ENCODE results near the gene CADPS2. TPM values are rescaled to one million over a fixed set of nuclear protein-coding genes. Genes with fewer than 3 reads are reported as not detected.

CADPS2 gene
- total RNA-seq, 1 donor from 2014 or later, result 6.4 TPM

DNA sequence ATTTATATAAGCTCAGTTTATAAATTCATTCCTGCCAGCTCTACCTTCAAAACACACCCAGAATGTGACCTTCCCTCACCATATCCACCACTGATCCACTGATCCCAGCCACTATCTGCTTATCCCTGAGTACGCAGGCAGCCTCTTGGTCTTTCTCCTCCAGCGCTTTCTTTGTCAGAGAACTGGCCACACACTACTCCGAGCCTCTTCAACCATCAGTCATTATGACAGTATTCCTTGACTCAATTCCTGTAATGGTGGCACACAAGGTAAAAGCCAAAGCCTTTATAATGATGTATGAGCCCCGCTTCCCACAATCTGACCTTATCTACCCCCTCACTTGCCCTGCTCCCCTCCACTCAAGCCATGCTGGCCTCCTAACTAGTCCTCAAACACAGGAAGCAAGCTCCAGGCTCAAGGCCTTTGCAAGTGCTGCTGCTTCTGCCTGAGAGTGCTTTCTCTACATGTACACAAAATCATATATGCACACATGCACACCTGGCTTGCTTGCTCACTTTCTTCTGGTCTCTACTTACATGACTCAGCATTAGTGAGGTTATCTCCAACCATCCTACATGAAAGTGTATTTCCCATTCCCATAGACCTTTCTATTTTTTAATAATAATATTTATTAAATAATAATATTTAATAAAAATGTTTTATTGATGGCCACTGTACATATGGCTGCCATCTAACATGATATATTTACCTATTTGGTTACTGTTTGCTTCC, 431.3 kb downstream of the CADPS2 start:
- Histone ChIP-seq H3K4me3 (ENCODE audit: insufficient read depth, low read depth, low read length) (no peak overlapping the region), H3K9me3 (ENCODE audit: insufficient read depth, low read depth, low read length) (no peaks in the 10 kb centered on the region), H3K4me2 (ENCODE audit: low read length) (no peak overlapping the region), H3K79me2 (ENCODE audit: insufficient read depth, low read length) (no peaks in the 10 kb centered on the region), H3K27me3 (ENCODE audit: insufficient read depth, low read length) (no peaks in the 10 kb centered on the region), H3K27ac (ENCODE audit: low read depth, low read length) (no peak overlapping the region), H3K36me3 (ENCODE audit: insufficient read depth, low read length) (no peaks in the 10 kb centered on the region), H3K4me1 (ENCODE audit: insufficient read depth, low read length) (no peaks in the 10 kb centered on the region), H2AFZ (ENCODE audit: low read depth, low read length) (no peak overlapping the region), H3K9ac (ENCODE audit: low read length) (no peak overlapping the region), H4K20me1 (ENCODE audit: insufficient read depth, low read length) (no peaks in the 10 kb centered on the region)
- H3K36me3 Mint-ChIP-seq (ENCODE audit: low read depth, unreplicated experiment), result no peaks in the 10 kb centered on the region
- TF ChIP-seq, protein P1, sequence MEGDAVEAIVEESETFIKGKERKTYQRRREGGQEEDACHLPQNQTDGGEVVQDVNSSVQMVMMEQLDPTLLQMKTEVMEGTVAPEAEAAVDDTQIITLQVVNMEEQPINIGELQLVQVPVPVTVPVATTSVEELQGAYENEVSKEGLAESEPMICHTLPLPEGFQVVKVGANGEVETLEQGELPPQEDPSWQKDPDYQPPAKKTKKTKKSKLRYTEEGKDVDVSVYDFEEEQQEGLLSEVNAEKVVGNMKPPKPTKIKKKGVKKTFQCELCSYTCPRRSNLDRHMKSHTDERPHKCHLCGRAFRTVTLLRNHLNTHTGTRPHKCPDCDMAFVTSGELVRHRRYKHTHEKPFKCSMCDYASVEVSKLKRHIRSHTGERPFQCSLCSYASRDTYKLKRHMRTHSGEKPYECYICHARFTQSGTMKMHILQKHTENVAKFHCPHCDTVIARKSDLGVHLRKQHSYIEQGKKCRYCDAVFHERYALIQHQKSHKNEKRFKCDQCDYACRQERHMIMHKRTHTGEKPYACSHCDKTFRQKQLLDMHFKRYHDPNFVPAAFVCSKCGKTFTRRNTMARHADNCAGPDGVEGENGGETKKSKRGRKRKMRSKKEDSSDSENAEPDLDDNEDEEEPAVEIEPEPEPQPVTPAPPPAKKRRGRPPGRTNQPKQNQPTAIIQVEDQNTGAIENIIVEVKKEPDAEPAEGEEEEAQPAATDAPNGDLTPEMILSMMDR (IDR thresholded peaks at IDR 0.05; ENCODE audit: insufficient read depth, low read depth, low read length), result no peak
- no peak for TF ChIP-seq EZH2 (IDR thresholded peaks at IDR 0.05; ENCODE audit: insufficient read depth, low read length)
- DNase-seq (ENCODE audit: low read depth), result no peak
- H3K9me3 Mint-ChIP-seq (ENCODE audit: unreplicated experiment), result no peaks in the 10 kb centered on the region
- no peaks in the 10 kb centered on the region for H3K27me3 Mint-ChIP-seq (ENCODE audit: low read depth, unreplicated experiment)
- H3K4me3 Mint-ChIP-seq (ENCODE audit: unreplicated experiment), result no peak overlapping the region
- no peaks in the 10 kb centered on the region for H3K4me1 Mint-ChIP-seq (ENCODE audit: low read depth, unreplicated experiment)
- no peak overlapping the region for H3K27ac Mint-ChIP-seq (ENCODE audit: unreplicated experiment)
- FAIRE-seq, result no peak

DNA sequence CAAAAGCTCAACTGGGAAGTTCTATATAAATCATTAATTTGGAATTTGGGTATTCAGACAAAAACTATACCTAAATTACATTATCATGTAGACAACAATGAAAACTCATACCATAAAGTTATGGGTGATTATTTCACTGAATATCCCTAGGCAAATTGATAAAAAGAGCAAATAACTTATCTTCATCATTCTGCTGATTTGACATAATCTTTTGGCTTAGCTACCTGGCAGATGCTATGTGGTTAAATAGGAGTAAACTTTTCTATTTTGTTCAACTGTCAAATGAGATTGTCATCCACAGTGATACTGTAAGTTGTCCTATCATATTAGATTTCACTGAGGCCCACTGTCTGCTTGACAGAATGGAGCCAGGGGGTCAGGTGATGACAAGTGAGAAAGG, 432.8 kb downstream of the CADPS2 start:
- Histone ChIP-seq H3K4me3 (ENCODE audit: insufficient read depth, low read depth, low read length) (no peak overlapping the region), H3K79me2 (ENCODE audit: insufficient read depth, low read length) (no peaks in the 10 kb centered on the region), H3K4me1 (ENCODE audit: insufficient read depth, low read length) (no peaks in the 10 kb centered on the region), H3K36me3 (ENCODE audit: insufficient read depth, low read length) (no peaks in the 10 kb centered on the region), H3K27ac (ENCODE audit: low read depth, low read length) (no peak overlapping the region), H3K9ac (ENCODE audit: low read length) (no peak overlapping the region), H3K27me3 (ENCODE audit: insufficient read depth, low read length) (no peaks in the 10 kb centered on the region), H2AFZ (ENCODE audit: low read depth, low read length) (no peak overlapping the region), H4K20me1 (ENCODE audit: insufficient read depth, low read length) (no peaks in the 10 kb centered on the region), H3K4me2 (ENCODE audit: low read length) (no peak overlapping the region), H3K9me3 (ENCODE audit: insufficient read depth, low read depth, low read length) (no peaks in the 10 kb centered on the region)
- Mint-ChIP-seq H3K4me3 (ENCODE audit: unreplicated experiment) (no peak overlapping the region), H3K4me1 (ENCODE audit: low read depth, unreplicated experiment) (no peaks in the 10 kb centered on the region), H3K27ac (ENCODE audit: unreplicated experiment) (no peak overlapping the region), H3K9me3 (ENCODE audit: unreplicated experiment) (no peaks in the 10 kb centered on the region), H3K36me3 (ENCODE audit: low read depth, unreplicated experiment) (no peaks in the 10 kb centered on the region), H3K27me3 (ENCODE audit: low read depth, unreplicated experiment) (no peaks in the 10 kb centered on the region)
- no peak for FAIRE-seq
- TF ChIP-seq, protein P1 (IDR thresholded peaks at IDR 0.05; ENCODE audit: insufficient read depth, low read depth, low read length), result no peak
- TF ChIP-seq EZH2 (IDR thresholded peaks at IDR 0.05; ENCODE audit: insufficient read depth, low read length), result no peak
- no peak for DNase-seq (ENCODE audit: low read depth)

DNA sequence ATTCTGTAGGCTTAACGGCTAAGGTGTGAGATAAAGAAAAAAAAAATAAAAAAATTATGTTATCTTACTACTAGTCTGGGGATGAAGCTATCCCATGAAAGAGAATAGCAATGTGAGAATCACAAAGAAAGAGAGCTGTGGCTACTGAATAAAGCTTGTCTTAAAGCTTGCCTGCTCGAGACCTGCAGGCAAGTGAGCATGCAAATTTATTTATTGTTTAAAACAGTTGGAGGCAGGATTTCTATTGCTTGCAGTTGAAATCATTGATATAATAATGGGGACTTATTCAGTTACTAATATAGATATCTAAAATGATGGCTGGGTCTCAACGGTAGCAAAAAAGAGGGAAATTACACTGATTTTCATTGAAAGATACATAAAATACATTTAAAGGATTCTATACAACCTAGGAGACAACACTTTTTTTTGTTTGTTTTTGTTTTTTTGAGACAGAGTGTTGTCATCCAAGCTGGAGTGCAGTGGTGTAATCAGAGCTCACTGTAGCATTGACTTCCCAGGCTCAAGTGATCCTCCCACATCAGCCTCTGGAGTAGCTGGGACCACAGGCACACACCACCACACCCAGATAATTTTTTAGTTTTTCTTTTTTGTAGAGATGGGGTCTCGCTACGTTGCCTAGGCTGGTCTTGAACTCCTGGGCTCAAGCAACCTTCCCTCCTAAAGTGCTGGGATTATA, 437.2 kb downstream of the CADPS2 start:
- H3K4me3 ChIP-seq (ENCODE audit: insufficient read depth, low read depth, low read length), result no peak overlapping the region
- Mint-ChIP-seq H3K27me3 (ENCODE audit: low read depth, unreplicated experiment) (no peaks in the 10 kb centered on the region), H3K36me3 (ENCODE audit: low read depth, unreplicated experiment) (peaks cover 3% of the 10 kb centered on the region), H3K9me3 (ENCODE audit: unreplicated experiment) (no peaks in the 10 kb centered on the region), H3K27ac (ENCODE audit: unreplicated experiment) (no peak overlapping the region), H3K4me1 (ENCODE audit: low read depth, unreplicated experiment) (no peaks in the 10 kb centered on the region), H3K4me3 (ENCODE audit: unreplicated experiment) (no peak overlapping the region)
- DNase-seq (ENCODE audit: low read depth), result no peak
- no peaks in the 10 kb centered on the region for H3K36me3 ChIP-seq (ENCODE audit: insufficient read depth, low read length)
- H2AFZ ChIP-seq (ENCODE audit: low read depth, low read length), result no peak overlapping the region
- H3K4me2 ChIP-seq (ENCODE audit: low read length), result no peak overlapping the region
- H3K79me2 ChIP-seq (ENCODE audit: insufficient read depth, low read length), result no peaks in the 10 kb centered on the region
- no peaks in the 10 kb centered on the region for H3K27me3 ChIP-seq (ENCODE audit: insufficient read depth, low read length)
- FAIRE-seq, result no peak
- no peaks in the 10 kb centered on the region for H3K4me1 ChIP-seq (ENCODE audit: insufficient read depth, low read length)
- no peaks in the 10 kb centered on the region for H3K9me3 ChIP-seq (ENCODE audit: insufficient read depth, low read depth, low read length)
- H4K20me1 ChIP-seq (ENCODE audit: insufficient read depth, low read length), result no peaks in the 10 kb centered on the region
- no peak for TF ChIP-seq EZH2 (IDR thresholded peaks at IDR 0.05; ENCODE audit: insufficient read depth, low read length)
- TF ChIP-seq, protein P1 (IDR thresholded peaks at IDR 0.05; ENCODE audit: insufficient read depth, low read depth, low read length), result no peak
- no peak overlapping the region for H3K9ac ChIP-seq (ENCODE audit: low read length)
- no peak overlapping the region for H3K27ac ChIP-seq (ENCODE audit: low read depth, low read length)
